Measurements from ENCODE around the gene FAM222A.

The FAM222A gene

GRCh38 chr12:109818253-109818652, 104.6 kb downstream of the FAM222A start:
- no peak overlapping the region for H3K4me3 ChIP-seq (ENCODE audit: control insufficient read depth, low read depth, low read length)
- no peak for TF ChIP-seq CTCF (IDR thresholded peaks at IDR 0.05; ENCODE audit: control insufficient read depth, insufficient read depth, low read depth, low read length, missing control alignments)
- DNase-seq (ENCODE audit: low read depth), result no peak

GRCh38 chr12:109818905-109819500, 105.4 kb downstream of the FAM222A start:
- TF ChIP-seq CTCF (IDR thresholded peaks at IDR 0.05; ENCODE audit: control insufficient read depth, insufficient read depth, low read depth, low read length, missing control alignments), result no peak
- DNase-seq (ENCODE audit: low read depth), result peak; percentile 81
- H3K4me3 ChIP-seq (ENCODE audit: control insufficient read depth, low read depth, low read length), result no peak overlapping the region
